Neural crest cell (in vitro differentiated cells): ENCODE data around the gene FUCA1. TPM values are rescaled to one million over a fixed set of nuclear protein-coding genes. Genes with fewer than 3 reads are reported as not detected.

Experiments used
- DNase-seq: peaks from one replicate; pipeline ENCODE4 v3.0.0; 2021; ENCODE audit warnings: low read depth, mixed read lengths, low spot score
- H3K27ac Mint-ChIP-seq: one replicate; pipeline ENCODE4 v1.8.0; 2021; ENCODE audit warnings: mild to moderate bottlenecking, mixed read lengths; ENCODE audit not compliant: unreplicated experiment
- H3K27me3 Mint-ChIP-seq: 2 replicates; pipeline ENCODE4 v1.8.0; 2021; ENCODE audit warnings: low read depth, mild to moderate bottlenecking, mixed read lengths
- H3K36me3 Mint-ChIP-seq: 2 replicates; pipeline ENCODE4 v1.8.0; 2021; ENCODE audit warnings: low read depth, mild to moderate bottlenecking, mixed read lengths
- H3K4me1 Mint-ChIP-seq: 2 replicates; pipeline ENCODE4 v1.8.0; 2021; ENCODE audit warnings: mixed read lengths
- H3K4me3 Mint-ChIP-seq: one replicate; pipeline ENCODE4 v1.8.0; 2021; ENCODE audit warnings: mild to moderate bottlenecking, mixed read lengths
- H3K9me3 Mint-ChIP-seq: 2 replicates; pipeline ENCODE4 v1.8.0; 2021; ENCODE audit warnings: mixed read lengths
- total RNA-seq: library from RNA; stranded (reverse); gene quantifications from 2 replicates; pipeline ENCODE4 v1.2.1, GENCODE V29; 2021
- TF ChIP-seq, protein P1 (sequence below): fragments of 200-600 bp; sonication (generic); conservative IDR thresholded peaks from 2 replicates; pipeline ENCODE4 v1.5.0; 2021; ENCODE audit warnings: antibody characterized with exemption, mild to moderate bottlenecking

Gene FUCA1
- total RNA-seq, 1 donor from 2014 or later = 6.7 TPM

DNA sequence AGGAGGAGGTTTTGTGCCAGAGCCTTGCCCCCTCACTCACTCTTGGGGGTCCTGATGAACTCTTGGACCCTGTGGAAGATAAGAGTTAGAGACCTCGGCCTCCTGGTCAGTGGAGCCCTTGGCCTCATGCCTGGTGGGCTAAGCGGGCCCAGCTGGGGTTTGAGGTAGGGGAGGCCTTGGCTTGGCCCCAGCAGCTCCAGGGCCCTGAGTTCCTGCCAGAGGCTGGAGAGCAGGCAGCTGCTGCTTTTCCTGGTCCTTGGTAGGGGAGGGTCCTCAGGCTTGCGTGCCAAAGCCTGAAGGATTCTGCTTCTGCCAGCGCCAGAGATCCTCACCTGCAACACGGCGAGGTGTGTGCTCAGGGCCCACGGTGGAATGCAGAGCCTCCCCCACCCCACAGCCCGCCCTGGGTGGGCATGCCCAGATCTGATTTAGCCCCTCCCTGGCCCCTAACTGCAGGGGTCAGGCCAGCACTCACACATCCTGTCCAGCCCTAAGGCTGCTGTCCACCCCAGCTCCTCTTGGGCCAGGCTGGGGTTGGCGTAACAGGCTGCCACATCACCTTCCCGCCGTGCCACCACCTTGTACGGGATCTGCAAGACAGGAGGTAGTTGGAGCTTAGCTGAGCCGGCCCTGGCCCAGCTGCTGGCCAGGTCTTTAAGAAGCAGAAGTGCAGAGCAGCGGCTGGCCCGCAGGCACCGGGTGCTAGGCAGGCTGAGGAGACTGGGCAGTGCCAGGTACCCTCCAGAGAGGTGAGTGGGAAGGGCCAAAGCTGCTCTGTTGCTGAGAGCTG lies 72.2 kb downstream of the FUCA1 start:
- H3K27me3 Mint-ChIP-seq = peaks cover 5% of the 10 kb centered on the region
- no peak overlapping the region for H3K27ac Mint-ChIP-seq
- no peaks in the 10 kb centered on the region for H3K36me3 Mint-ChIP-seq
- TF ChIP-seq, protein P1, sequence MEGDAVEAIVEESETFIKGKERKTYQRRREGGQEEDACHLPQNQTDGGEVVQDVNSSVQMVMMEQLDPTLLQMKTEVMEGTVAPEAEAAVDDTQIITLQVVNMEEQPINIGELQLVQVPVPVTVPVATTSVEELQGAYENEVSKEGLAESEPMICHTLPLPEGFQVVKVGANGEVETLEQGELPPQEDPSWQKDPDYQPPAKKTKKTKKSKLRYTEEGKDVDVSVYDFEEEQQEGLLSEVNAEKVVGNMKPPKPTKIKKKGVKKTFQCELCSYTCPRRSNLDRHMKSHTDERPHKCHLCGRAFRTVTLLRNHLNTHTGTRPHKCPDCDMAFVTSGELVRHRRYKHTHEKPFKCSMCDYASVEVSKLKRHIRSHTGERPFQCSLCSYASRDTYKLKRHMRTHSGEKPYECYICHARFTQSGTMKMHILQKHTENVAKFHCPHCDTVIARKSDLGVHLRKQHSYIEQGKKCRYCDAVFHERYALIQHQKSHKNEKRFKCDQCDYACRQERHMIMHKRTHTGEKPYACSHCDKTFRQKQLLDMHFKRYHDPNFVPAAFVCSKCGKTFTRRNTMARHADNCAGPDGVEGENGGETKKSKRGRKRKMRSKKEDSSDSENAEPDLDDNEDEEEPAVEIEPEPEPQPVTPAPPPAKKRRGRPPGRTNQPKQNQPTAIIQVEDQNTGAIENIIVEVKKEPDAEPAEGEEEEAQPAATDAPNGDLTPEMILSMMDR = no peak
- DNase-seq = no peak
- no peaks in the 10 kb centered on the region for H3K9me3 Mint-ChIP-seq
- peak overlapping the region; percentile 81 for H3K4me3 Mint-ChIP-seq
- H3K4me1 Mint-ChIP-seq = peaks cover 14% of the 10 kb centered on the region

Other genes starting within 250 kb of the FUCA1 start
- 1,184 and 1,252 TPM in 2 replicates for gene RPL11, start 176.5 kb downstream of the FUCA1 start, total RNA-seq
- gene ELOA, start 124.8 kb downstream of the FUCA1 start, total RNA-seq = 43.1 and 45.8 TPM in 2 replicates
- 54.8 and 57.5 TPM in 2 replicates for gene PITHD1, start 89.9 kb downstream of the FUCA1 start, total RNA-seq
- 88.9 and 89.6 TPM in 2 replicates for gene LYPLA2, start 77.1 kb downstream of the FUCA1 start, total RNA-seq
- 47.1 and 47.2 TPM in 2 replicates for gene GALE, start 67.5 kb downstream of the FUCA1 start, total RNA-seq
- gene HMGCL, start 42.9 kb downstream of the FUCA1 start, total RNA-seq = 15.6 and 17.4 TPM in 2 replicates
- not detected in 2 replicates for gene CNR2, start 45.1 kb upstream of the FUCA1 start, total RNA-seq
- gene PNRC2, start 91.5 kb upstream of the FUCA1 start, total RNA-seq = 178 and 189 TPM in 2 replicates
- 219 and 228 TPM in 2 replicates for gene SRSF10, start 112.0 kb upstream of the FUCA1 start, total RNA-seq
- gene MYOM3, start 243.8 kb upstream of the FUCA1 start, total RNA-seq = not detected in 2 replicates